ENCODE data around the gene TSPAN9. TPM values are rescaled to one million over a fixed set of nuclear protein-coding genes. Genes with fewer than 3 reads are reported as not detected.

Gene TSPAN9
- total RNA-seq, 1 experiment from 2014 or later = 13.2 TPM

DNA sequence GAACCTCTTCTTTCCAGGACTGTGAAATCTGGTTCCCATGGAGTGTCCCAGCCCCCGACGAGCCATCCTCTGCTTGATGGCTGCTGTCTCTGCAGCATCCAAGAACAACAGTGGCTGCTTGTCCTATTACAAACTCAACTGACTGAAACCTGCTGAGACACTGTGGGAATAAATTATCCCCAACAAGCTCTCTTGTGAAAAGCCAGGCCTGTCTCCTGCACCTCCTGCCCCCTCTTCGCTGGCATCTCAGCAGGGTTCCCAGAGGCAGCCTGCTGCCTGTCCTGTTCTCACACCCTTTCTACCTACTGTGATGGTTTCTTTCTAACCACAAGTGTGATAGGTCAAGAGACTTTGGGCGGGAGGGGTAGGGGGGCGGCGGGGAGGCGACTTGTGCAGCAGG is 180.2 kb downstream of the TSPAN9 start:
- DNase-seq (ENCODE audit: low read depth, low spot score) (no peak), ATAC-seq (no peak)
- Histone ChIP-seq H3K4me1 (ENCODE audit: control insufficient read depth in 1 of 2, insufficient read depth in 2 of 2, low read length in 2 of 2) (no peaks in the 10 kb centered on the region; a peak in 1 of 4 replicates), H3K36me3 (ENCODE audit: control insufficient read depth in 1 of 2, insufficient read depth in 2 of 2, low read length in 2 of 2) (no peaks in the 10 kb centered on the region), H3K9ac (ENCODE audit: low read length) (no peak overlapping the region), H3K9me3 (ENCODE audit: control insufficient read depth in 1 of 2, insufficient read depth in 1 of 2, low read depth in 1 of 2, low read length in 2 of 2) (no peaks in the 10 kb centered on the region), H3K9me2 (ENCODE audit: insufficient read depth) (no peaks in the 10 kb centered on the region), H3K27ac (ENCODE audit: low read depth, low read length) (no peak overlapping the region), H3K27me3 (ENCODE audit: insufficient read depth, low read length) (no peaks in the 10 kb centered on the region), H3K79me2 (ENCODE audit: insufficient read depth, low read length) (no peaks in the 10 kb centered on the region), H4K20me1 (ENCODE audit: insufficient read depth) (no peaks in the 10 kb centered on the region), H3K4me2 (ENCODE audit: low read length) (no peak overlapping the region), H3K4me3 (replicated peaks in 1 of 2; ENCODE audit: low read depth in 1 of 2, low read length in 2 of 2) (no peak overlapping the region), H2AFZ (ENCODE audit: low read depth, low read length, poor library complexity, severe bottlenecking) (no peak overlapping the region)
- ChIA-PET POLR2A (no interaction called here), RAD21 (ENCODE audit: low non-redundant PET in 1 of 2, low total read pairs in 2 of 2, uncharacterized antibody in 2 of 2, unreplicated experiment in 2 of 2) (no interaction called here), CTCF (no interaction called here)
- BruUV-seq (replicated peaks) = no TSS peak
- intact Hi-C loops (cut with micrococcal nuclease) = loop anchor here (5.0 kb wide), 1 partner anchor 100 kb away; no protein-coding TSS in a partner anchor
- TF ChIP-seq ELF1 (IDR thresholded peaks at IDR 0.05; ENCODE audit: borderline replicate concordance, low read depth) (no peak), EGR1 (IDR thresholded peaks at IDR 0.05; ENCODE audit: low read depth) (no peak), JUND (IDR thresholded peaks at IDR 0.05) (no peak), TCF7L2 (IDR thresholded peaks at IDR 0.05; ENCODE audit: borderline replicate concordance, extremely low read depth, insufficient read depth, insufficient read length) (no peak), EZH2phosphoT487 (IDR thresholded peaks at IDR 0.05; ENCODE audit: borderline replicate concordance) (no peak), CBX3 (IDR thresholded peaks at IDR 0.05; ENCODE audit: low read depth) (no peak), POLR2A (IDR thresholded peaks at IDR 0.05; ENCODE audit: borderline replicate concordance, extremely low read depth, insufficient read depth, insufficient read length) (no peak), CEBPB (IDR thresholded peaks at IDR 0.05; ENCODE audit: low read depth) (no peak)
- TF ChIP-seq, protein P1, sequence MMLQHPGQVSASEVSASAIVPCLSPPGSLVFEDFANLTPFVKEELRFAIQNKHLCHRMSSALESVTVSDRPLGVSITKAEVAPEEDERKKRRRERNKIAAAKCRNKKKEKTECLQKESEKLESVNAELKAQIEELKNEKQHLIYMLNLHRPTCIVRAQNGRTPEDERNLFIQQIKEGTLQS (IDR thresholded peaks at IDR 0.05) = no peak
- TF ChIP-seq, protein P2, sequence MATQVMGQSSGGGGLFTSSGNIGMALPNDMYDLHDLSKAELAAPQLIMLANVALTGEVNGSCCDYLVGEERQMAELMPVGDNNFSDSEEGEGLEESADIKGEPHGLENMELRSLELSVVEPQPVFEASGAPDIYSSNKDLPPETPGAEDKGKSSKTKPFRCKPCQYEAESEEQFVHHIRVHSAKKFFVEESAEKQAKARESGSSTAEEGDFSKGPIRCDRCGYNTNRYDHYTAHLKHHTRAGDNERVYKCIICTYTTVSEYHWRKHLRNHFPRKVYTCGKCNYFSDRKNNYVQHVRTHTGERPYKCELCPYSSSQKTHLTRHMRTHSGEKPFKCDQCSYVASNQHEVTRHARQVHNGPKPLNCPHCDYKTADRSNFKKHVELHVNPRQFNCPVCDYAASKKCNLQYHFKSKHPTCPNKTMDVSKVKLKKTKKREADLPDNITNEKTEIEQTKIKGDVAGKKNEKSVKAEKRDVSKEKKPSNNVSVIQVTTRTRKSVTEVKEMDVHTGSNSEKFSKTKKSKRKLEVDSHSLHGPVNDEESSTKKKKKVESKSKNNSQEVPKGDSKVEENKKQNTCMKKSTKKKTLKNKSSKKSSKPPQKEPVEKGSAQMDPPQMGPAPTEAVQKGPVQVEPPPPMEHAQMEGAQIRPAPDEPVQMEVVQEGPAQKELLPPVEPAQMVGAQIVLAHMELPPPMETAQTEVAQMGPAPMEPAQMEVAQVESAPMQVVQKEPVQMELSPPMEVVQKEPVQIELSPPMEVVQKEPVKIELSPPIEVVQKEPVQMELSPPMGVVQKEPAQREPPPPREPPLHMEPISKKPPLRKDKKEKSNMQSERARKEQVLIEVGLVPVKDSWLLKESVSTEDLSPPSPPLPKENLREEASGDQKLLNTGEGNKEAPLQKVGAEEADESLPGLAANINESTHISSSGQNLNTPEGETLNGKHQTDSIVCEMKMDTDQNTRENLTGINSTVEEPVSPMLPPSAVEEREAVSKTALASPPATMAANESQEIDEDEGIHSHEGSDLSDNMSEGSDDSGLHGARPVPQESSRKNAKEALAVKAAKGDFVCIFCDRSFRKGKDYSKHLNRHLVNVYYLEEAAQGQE (IDR thresholded peaks at IDR 0.05; ENCODE audit: low read depth) = no peak
- TF ChIP-seq, protein P3, sequence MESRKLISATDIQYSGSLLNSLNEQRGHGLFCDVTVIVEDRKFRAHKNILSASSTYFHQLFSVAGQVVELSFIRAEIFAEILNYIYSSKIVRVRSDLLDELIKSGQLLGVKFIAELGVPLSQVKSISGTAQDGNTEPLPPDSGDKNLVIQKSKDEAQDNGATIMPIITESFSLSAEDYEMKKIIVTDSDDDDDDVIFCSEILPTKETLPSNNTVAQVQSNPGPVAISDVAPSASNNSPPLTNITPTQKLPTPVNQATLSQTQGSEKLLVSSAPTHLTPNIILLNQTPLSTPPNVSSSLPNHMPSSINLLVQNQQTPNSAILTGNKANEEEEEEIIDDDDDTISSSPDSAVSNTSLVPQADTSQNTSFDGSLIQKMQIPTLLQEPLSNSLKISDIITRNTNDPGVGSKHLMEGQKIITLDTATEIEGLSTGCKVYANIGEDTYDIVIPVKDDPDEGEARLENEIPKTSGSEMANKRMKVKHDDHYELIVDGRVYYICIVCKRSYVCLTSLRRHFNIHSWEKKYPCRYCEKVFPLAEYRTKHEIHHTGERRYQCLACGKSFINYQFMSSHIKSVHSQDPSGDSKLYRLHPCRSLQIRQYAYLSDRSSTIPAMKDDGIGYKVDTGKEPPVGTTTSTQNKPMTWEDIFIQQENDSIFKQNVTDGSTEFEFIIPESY (IDR thresholded peaks at IDR 0.05; ENCODE audit: extremely low read depth, insufficient replicate concordance, low read length) = no peak

Measured in HCT116 (cell line).